SU-DHL-6 (cell line): ENCODE results near the gene ADARB2.

Source experiments
- H2AFZ ChIP-seq: fragments of 200-600 bp; sonication (generic); 2 replicates; pipeline ENCODE4 v1.6.1; 2014; ENCODE audit warnings: low read depth, mild to moderate bottlenecking, moderate library complexity, mixed read lengths, antibody characterized with exemption, low read length; ENCODE audit not compliant: severe bottlenecking
- H3F3A ChIP-seq: fragments of 200-600 bp; shearing (Covaris generic); 2 replicates; pipeline ENCODE4 v1.6.0; 2016; ENCODE audit warnings: antibody characterized with exemption, mild to moderate bottlenecking; ENCODE audit not compliant: insufficient read depth
- H3K27ac ChIP-seq: fragments of 200-600 bp; sonication (generic); 2 replicates; pipeline ENCODE4 v1.5.1; 2016; ENCODE audit warnings: low read depth, mild to moderate bottlenecking, low read length, moderate library complexity, mixed read lengths
- H3K27me3 ChIP-seq: fragments of 200-600 bp; sonication (generic), shearing (Covaris generic); 2 replicates; pipeline ENCODE4 v1.6.0; 2014; ENCODE audit warnings: mild to moderate bottlenecking, low read length
- H3K36me3 ChIP-seq: fragments of 200-600 bp; sonication (generic); 2 replicates; pipeline ENCODE4 v1.6.1; 2014; ENCODE audit warnings: mild to moderate bottlenecking, low read length, mixed read lengths
- H3K4me2 ChIP-seq: fragments of 300-600, 200-600 bp; shearing (Covaris generic), sonication (generic); 2 replicates; pipeline ENCODE4 v1.6.0; 2014; ENCODE audit warnings: low read length, low read depth, mild to moderate bottlenecking; ENCODE audit not compliant: poor library complexity, severe bottlenecking
- H3K4me3 ChIP-seq: fragments of 200-600 bp; sonication (generic); 2 replicates; pipeline ENCODE4 v1.5.1; 2014; ENCODE audit warnings: antibody characterized with exemption, low read length, mild to moderate bottlenecking, mixed read lengths; ENCODE audit not compliant: insufficient read depth, poor library complexity, severe bottlenecking
- H3K79me2 ChIP-seq: fragments of 200-600 bp; sonication (generic); 2 replicates; pipeline ENCODE4 v1.6.1; 2014; ENCODE audit warnings: mild to moderate bottlenecking, low read length, moderate library complexity; ENCODE audit not compliant: insufficient read depth
- H3K9ac ChIP-seq: fragments of 200-600 bp; sonication (generic); 2 replicates; pipeline ENCODE4 v1.7.0; 2014; ENCODE audit warnings: mild to moderate bottlenecking, low read length
- H3K9me2 ChIP-seq: fragments of 200-600 bp; sonication (generic); replicated peaks from 2 replicates; pipeline ENCODE4 v1.6.1; 2014; ENCODE audit warnings: low read length; ENCODE audit not compliant: insufficient read depth
- H3K9me3 ChIP-seq: fragments of 200-600 bp; sonication (generic); 2 replicates; pipeline ENCODE4 v1.6.1; 2014; ENCODE audit warnings: low read length, mixed read lengths; ENCODE audit not compliant: insufficient read depth
- H4K20me1 ChIP-seq: fragments of 200-600 bp; sonication (generic); 2 replicates; pipeline ENCODE4 v1.6.1; 2014; ENCODE audit warnings: low read depth, mild to moderate bottlenecking, antibody characterized with exemption, low read length, moderate library complexity, mixed read lengths
- CTCF ChIP-seq: fragments of 200-600 bp; sonication (generic); IDR thresholded peaks from one replicate; pipeline ENCODE4 v1.5.1; 2017; ENCODE audit warnings: antibody characterized with exemption, mild to moderate bottlenecking, low read length, moderate library complexity; ENCODE audit not compliant: insufficient read depth, poor library complexity, severe bottlenecking
- EZH2phosphoT487 ChIP-seq: fragments of 200-600 bp; sonication (generic), shearing (Covaris generic); conservative IDR thresholded peaks from 2 replicates; pipeline ENCODE4 v1.6.1; 2018; ENCODE audit warnings: mild to moderate bottlenecking, antibody characterized with exemption, low read length, moderate library complexity, mixed read lengths

ADARB2 gene

GRCh38 chr10:1361411-1362105 is 375.8 kb downstream of the ADARB2 start:
- TF ChIP-seq EZH2phosphoT487 (no peak), CTCF (no peak)
- Histone ChIP-seq H3F3A (no peaks in the 10 kb centered on the region), H3K4me2 (no peak overlapping the region), H3K9me2 (no peaks in the 10 kb centered on the region), H2AFZ (no peak overlapping the region), H3K79me2 (no peaks in the 10 kb centered on the region), H3K36me3 (no peaks in the 10 kb centered on the region), H3K9me3 (no peaks in the 10 kb centered on the region), H3K27ac (no peak overlapping the region), H3K9ac (no peak overlapping the region), H3K4me3 (no peak overlapping the region), H3K27me3 (no peaks in the 10 kb centered on the region), H4K20me1 (no peaks in the 10 kb centered on the region)

GRCh38 chr10:1360558-1361164 is 376.7 kb downstream of the ADARB2 start:
- Histone ChIP-seq H3K4me2 (no peak overlapping the region), H3K9me3 (no peaks in the 10 kb centered on the region), H3K36me3 (no peaks in the 10 kb centered on the region), H2AFZ (no peak overlapping the region), H3K9ac (no peak overlapping the region), H3K27me3 (no peaks in the 10 kb centered on the region), H3K9me2 (no peaks in the 10 kb centered on the region), H3K27ac (no peak overlapping the region), H3K79me2 (no peaks in the 10 kb centered on the region), H3F3A (no peaks in the 10 kb centered on the region), H3K4me3 (no peak overlapping the region), H4K20me1 (no peaks in the 10 kb centered on the region)
- TF ChIP-seq CTCF (no peak), EZH2phosphoT487 (no peak)

- no peaks in the 10 kb centered on the region for H3F3A ChIP-seq
- no peak overlapping the region for H3K27ac ChIP-seq
- no peaks in the 10 kb centered on the region for H3K79me2 ChIP-seq
- H3K9ac ChIP-seq: no peak overlapping the region
- H3K27me3 ChIP-seq: no peaks in the 10 kb centered on the region
- H3K36me3 ChIP-seq: no peaks in the 10 kb centered on the region
- H3K9me3 ChIP-seq: no peaks in the 10 kb centered on the region
- TF ChIP-seq CTCF: peak; percentile 11
- TF ChIP-seq EZH2phosphoT487: no peak
- no peak overlapping the region for H3K4me2 ChIP-seq
- no peaks in the 10 kb centered on the region for H4K20me1 ChIP-seq
- no peak overlapping the region for H3K4me3 ChIP-seq
- no peak overlapping the region for H2AFZ ChIP-seq
- H3K9me2 ChIP-seq: no peaks in the 10 kb centered on the region
Measured at GRCh38 chr10:1360011-1360557, 377.2 kb downstream of the ADARB2 start.
